Cardiac muscle cell (in vitro differentiated cells and primary cell): Measurements from ENCODE around the gene POP5. TPM values are rescaled to one million over a fixed set of nuclear protein-coding genes. Genes with fewer than 3 reads are reported as not detected.
"Not testable (repeated sequence)": the region's sequence is repeated elsewhere in the genome, so short reads cannot be mapped to it uniquely, and the experiment has no call there.

Source experiments
- DNase-seq, 2 donors: peaks; one replicate each; pipeline versions ENCODE4 v3.0.0 to v3.0.0-alpha.2; 2010 to 2017; ENCODE audit warnings: low read depth in 1 of 2, low spot score in 1 of 2
- H3K27ac ChIP-seq: fragments of 200-600 bp; sonication (generic); 2 replicates; pipeline ENCODE4 v1.5.1; 2016
- H3K27me3 ChIP-seq: fragments of 200-600 bp; sonication (generic); 2 replicates; pipeline ENCODE4 v1.6.0; 2016; ENCODE audit warnings: control low read depth
- H3K36me3 ChIP-seq: fragments of 200-600 bp; sonication (generic); 2 replicates; pipeline ENCODE4 v1.5.1; 2016; ENCODE audit warnings: control low read depth
- H3K4me1 ChIP-seq: fragments of 200-600 bp; sonication (generic); 2 replicates; pipeline ENCODE4 v1.8.1; 2017; ENCODE audit warnings: low read depth, mild to moderate bottlenecking, mixed run types
- H3K4me3 ChIP-seq: fragments of 200-600 bp; sonication (generic); 2 replicates; pipeline ENCODE4 v1.5.1; 2016; ENCODE audit warnings: mild to moderate bottlenecking
- H3K9me3 ChIP-seq: fragments of 200-600 bp; sonication (generic); 2 replicates; pipeline ENCODE4 v1.5.1; 2017; ENCODE audit warnings: low read depth, mild to moderate bottlenecking, control low read depth
- CTCF ChIP-seq: IDR thresholded peaks from 2 replicates; pipeline ENCODE4 v1.5.1; 2012; ENCODE audit warnings: low read depth, mild to moderate bottlenecking, low read length
- polyA plus RNA-seq: library from polyadenylated mRNA; unstranded; fragments of >200 nt; fragmentation: Nextera tagmentation; extraction: Ambion mirVana; gene quantifications from 2 replicates; pipeline ENCODE4 v1.2.1, GENCODE V29; 2016
- total RNA-seq: library from RNA; depleted of rRNA; stranded (reverse); fragments of >200 nt; gene quantifications from 2 replicates; pipeline ENCODE4 v1.2.3, GENCODE V29; 2016

The POP5 gene
- total and polyA plus RNA-seq, 2 experiments from 2014 or later: 27.9 to 75.3 TPM

GRCh38 chr12:120618954-120619615, 37.9 kb upstream of the POP5 start:
- Histone ChIP-seq H3K9me3 (no peaks in the 10 kb centered on the region), H3K4me3 (no peak overlapping the region), H3K4me1 (no peaks in the 10 kb centered on the region), H3K36me3 (no peaks in the 10 kb centered on the region), H3K27me3 (peaks cover 9% of the 10 kb centered on the region), H3K27ac (no peak overlapping the region)
- no peak for DNase-seq
- TF ChIP-seq CTCF: no peak

- H3K36me3 ChIP-seq, DNase-seq, H3K9me3 ChIP-seq, H3K27me3 ChIP-seq, H3K27ac ChIP-seq, H3K4me3 ChIP-seq, H3K4me1 ChIP-seq: not testable (repeated sequence)
Observed at GRCh38 chr12:120617767-120618166, 36.6 kb upstream of the POP5 start.

- not testable (repeated sequence) for H3K4me3 ChIP-seq, H3K36me3 ChIP-seq, H3K9me3 ChIP-seq, H3K27me3 ChIP-seq, H3K4me1 ChIP-seq, DNase-seq, H3K27ac ChIP-seq
Observed at GRCh38 chr12:120617193-120617592, 36.0 kb upstream of the POP5 start.

GRCh38 chr12:120614848-120615247, 33.6 kb upstream of the POP5 start:
- no peak for TF ChIP-seq CTCF
- no peak for DNase-seq
- H3K27ac ChIP-seq: no peak overlapping the region
- no peaks in the 10 kb centered on the region for H3K4me1 ChIP-seq
- H3K9me3 ChIP-seq: no peaks in the 10 kb centered on the region
- no peak overlapping the region for H3K4me3 ChIP-seq
- no peaks in the 10 kb centered on the region for H3K36me3 ChIP-seq
- peaks cover 8% of the 10 kb centered on the region for H3K27me3 ChIP-seq

- DNase-seq, H3K9me3 ChIP-seq, H3K4me1 ChIP-seq, H3K27ac ChIP-seq, H3K27me3 ChIP-seq, H3K36me3 ChIP-seq, H3K4me3 ChIP-seq: not testable (repeated sequence)
Observed at GRCh38 chr12:120611534-120611933, 30.3 kb upstream of the POP5 start.

- DNase-seq: no peak
- no peak overlapping the region for H3K4me3 ChIP-seq
- H3K27me3 ChIP-seq: peaks cover 5% of the 10 kb centered on the region
- H3K4me1 ChIP-seq: no peaks in the 10 kb centered on the region
- no peak for TF ChIP-seq CTCF
- no peaks in the 10 kb centered on the region for H3K9me3 ChIP-seq
- no peak overlapping the region for H3K27ac ChIP-seq
- no peaks in the 10 kb centered on the region for H3K36me3 ChIP-seq
Observed at GRCh38 chr12:120610560-120610959, 29.4 kb upstream of the POP5 start.

- H3K4me1 ChIP-seq, H3K9me3 ChIP-seq, H3K36me3 ChIP-seq, H3K27me3 ChIP-seq, H3K27ac ChIP-seq, DNase-seq, H3K4me3 ChIP-seq: not testable (repeated sequence)
Observed at GRCh38 chr12:120602416-120602815, 21.2 kb upstream of the POP5 start.
